Lower leg skin (tissue), 4 donors: ENCODE measurements around the gene SSB. TPM values are rescaled to one million over a fixed set of nuclear protein-coding genes. Genes with fewer than 3 reads are reported as not detected.

Source experiments
- DNase-seq, 2 donors: peaks; one replicate each; pipeline ENCODE4 v3.0.0-alpha.2; 2019; ENCODE audit warnings: low spot score in 2 of 2
- H3K4me3 ChIP-seq: fragments of 200-600 bp; sonication (generic); 2 replicates; pipeline ENCODE4 v1.5.1; 2017; ENCODE audit warnings: mild to moderate bottlenecking, low read depth; ENCODE audit not compliant: poor library complexity, severe bottlenecking
- CTCF ChIP-seq, 3 donors: fragments of 450-650 bp; IDR thresholded peaks; one replicate each; pipeline ENCODE4 v1.5.1; 2016; ENCODE audit warnings: antibody characterized with exemption in 3 of 3, mild to moderate bottlenecking in 3 of 3, moderate library complexity in 2 of 3
- POLR2A ChIP-seq, 2 donors: fragments of 450-650 bp; IDR thresholded peaks; one replicate each; pipeline ENCODE4 v1.6.1; 2016 to 2017; ENCODE audit warnings: antibody characterized with exemption in 2 of 2, mild to moderate bottlenecking in 1 of 2, moderate library complexity in 1 of 2
- WGBS, 2 donors: methylation state at CpG; one replicate each; pipeline ENCODE4 v1.1.5; 2018; 5-methylcytosine and 5-hydroxymethylcytosine counted together
- intact Hi-C: fragments of 100-400 bp; cut with DNase I; formaldehyde crosslinking; loops from one replicate; pipeline ENCODE4 v1.15.0; 2023; ENCODE audit warnings: low total_unique reads
- total RNA-seq, 4 donors: library from RNA; depleted of rRNA; stranded (reverse); fragments of >200 nt; gene quantifications; one replicate each; pipeline ENCODE4 v1.1.0, GENCODE V29; 2016

The SSB gene
- total RNA-seq, 4 donors from 2014 or later, result 29.1 to 40.0 (median 38.2) TPM

- no peak for DNase-seq
- intact Hi-C loops, result no loop called here
- no peak for TF ChIP-seq CTCF (IDR thresholded peaks at IDR 0.05)
- 97 to 100% methylated on average over 4 of the region's 4 CpGs for WGBS, 2 donors
- no peak overlapping the region for H3K4me3 ChIP-seq
Measured at GRCh38 chr2:169859423-169859822, 60.8 kb downstream of the SSB start.

GRCh38 chr2:169860149-169860548 lies 61.5 kb downstream of the SSB start:
- DNase-seq, result no peak
- no peak for TF ChIP-seq CTCF (IDR thresholded peaks at IDR 0.05)
- TF ChIP-seq POLR2A (IDR thresholded peaks at IDR 0.05), result no peak
- intact Hi-C loops, result no loop called here
- no peak overlapping the region for H3K4me3 ChIP-seq
- 94% methylated on average over 4 of the region's 4 CpGs for WGBS, 2 donors

Other genes starting within 250 kb of the SSB start
- gene FASTKD1, start 225.0 kb upstream of the SSB start, total RNA-seq, result 1 to 10 TPM; 4.1 to 9.7 (median 6.6) TPM
- 10 to 100 TPM; 23.5 to 31.9 (median 28.0) TPM for gene PPIG, start 214.5 kb upstream of the SSB start, total RNA-seq
- not detected for gene CFAP210, start 104.5 kb upstream of the SSB start, total RNA-seq
- gene PHOSPHO2, start 104.4 kb upstream of the SSB start, total RNA-seq, result 1 to 10 TPM; 2.7 to 7.6 (median 4.4) TPM
- gene KLHL23, start 65.0 kb upstream of the SSB start, total RNA-seq, result 1 to 10 TPM in 3 of 4 donors, under 1 TPM in 1; 0.59 to 5.0 (median 2.3) TPM
- 100 to 1,000 TPM in 1 of 4 donors, 10 to 100 TPM in 3; 34.2 to 283 (median 42.8) TPM for gene METTL5, start 26.0 kb downstream of the SSB start, total RNA-seq
- 10 to 100 TPM; 40.8 to 64.7 (median 50.5) TPM for gene UBR3, start 28.6 kb downstream of the SSB start, total RNA-seq